T-cell (primary cell): Measurements from ENCODE around the gene EPG5. TPM values are rescaled to one million over a fixed set of nuclear protein-coding genes. Genes with fewer than 3 reads are reported as not detected.

Source experiments
- ATAC-seq, 4 experiments: fragments of 200-7000 bp in 3 of 4; fragments of 150-1000 bp in 1 of 4; cut with Tn5 transposase; replicated peaks in 1 of 4; 1 replicate in 3 of 4; 2 replicates in 1 of 4; pipeline ENCODE4 v1.10.0; 2021; ENCODE audit warnings: moderate library complexity in 3 of 4, mild to moderate bottlenecking in 2 of 4, moderate number of reproducible peaks in 1 of 4
- CTCF ChIA-PET, 2 donors: fragments of 300-600 bp; sonication (Branson Sonifier 250); formaldehyde crosslinking; loops; one replicate each; lab custom pipeline; 2022; ENCODE audit warnings: antibody characterized with exemption in 2 of 2; lab: Charles Lee
- POLR2A ChIA-PET, 2 donors: fragments of 300-600 bp; sonication (Branson Sonifier 250); formaldehyde crosslinking; loops; one replicate each; lab custom pipeline; 2022; ENCODE audit warnings: antibody characterized with exemption in 2 of 2; lab: Charles Lee
- DNase-seq, 35 experiments: peaks; one replicate each; pipeline versions ENCODE4 v3.0.0 to v3.0.0-alpha.2; 2013 to 2023
- H3K27ac ChIP-seq: one replicate; pipeline ENCODE4 v1.5.1; 2013; ENCODE audit warnings: low read length
- H3K27me3 ChIP-seq, 2 experiments: replicated peaks in 1 of 2; 1 replicate in 1 of 2; 2 replicates in 1 of 2; pipeline versions ENCODE4 v1.6.1 to v1.7.0; 2013; ENCODE audit warnings: low read length in 1 of 2, mixed read lengths in 1 of 2; ENCODE audit not compliant: control insufficient read depth in 2 of 2, insufficient read depth in 2 of 2; ENCODE audit errors: extremely low read depth in 1 of 2
- H3K36me3 ChIP-seq, 2 donors: 1 replicate in 1 of 2; 2 replicates in 1 of 2; pipeline versions ENCODE4 v1.6.1 to v1.7.0; 2013; ENCODE audit warnings: low read length in 1 of 2; ENCODE audit not compliant: control insufficient read depth in 2 of 2, insufficient read depth in 1 of 2; ENCODE audit errors: extremely low read depth in 1 of 2
- H3K4me1 ChIP-seq, 2 experiments: 1 replicate in 1 of 2; 2 replicates in 1 of 2; pipeline versions ENCODE4 v1.6.1 to v1.7.0; 2013; ENCODE audit warnings: low read length in 2 of 2, mixed read lengths in 1 of 2; ENCODE audit not compliant: insufficient read depth in 2 of 2, control insufficient read depth in 1 of 2; ENCODE audit errors: extremely low read depth in 1 of 2
- H3K4me3 ChIP-seq, 2 donors: 1 replicate in 1 of 2; 2 replicates in 1 of 2; pipeline versions ENCODE4 v1.5.1 to v1.7.0; 2013; ENCODE audit warnings: mild to moderate bottlenecking in 2 of 2, low read length in 1 of 2, moderate library complexity in 1 of 2; ENCODE audit not compliant: control insufficient read depth in 1 of 2; ENCODE audit errors: extremely low read depth in 1 of 2
- H3K9me3 ChIP-seq: 2 replicates; pipeline ENCODE4 v1.7.0; 2013
- H3K27ac Mint-ChIP-seq, 2 donors: one replicate each; pipeline ENCODE4 v1.8.0; 2020 to 2021; ENCODE audit warnings: mild to moderate bottlenecking in 2 of 2, mixed read lengths in 2 of 2
- H3K27me3 Mint-ChIP-seq, 2 donors: one replicate each; pipeline ENCODE4 v1.8.0; 2021 to 2022; ENCODE audit warnings: mixed read lengths in 2 of 2
- H3K36me3 Mint-ChIP-seq: one replicate; pipeline ENCODE4 v1.8.0; 2021; ENCODE audit warnings: mixed read lengths
- H3K4me1 Mint-ChIP-seq, 3 donors: one replicate each; pipeline ENCODE4 v1.8.0; 2020 to 2022; ENCODE audit warnings: mixed read lengths in 3 of 3, mild to moderate bottlenecking in 1 of 3
- H3K4me3 Mint-ChIP-seq, 3 donors: one replicate each; pipeline ENCODE4 v1.8.0; 2020 to 2022; ENCODE audit warnings: mild to moderate bottlenecking in 3 of 3, mixed read lengths in 3 of 3, moderate library complexity in 3 of 3
- H3K9me3 Mint-ChIP-seq, 3 donors: one replicate each; pipeline ENCODE4 v1.8.0; 2020 to 2022; ENCODE audit warnings: mixed read lengths in 3 of 3
- WGBS: methylation state at CpG from one replicate; pipeline ENCODE4 v1.1.5; 2013; ENCODE audit warnings: missing lambda C conversion rate; ENCODE audit not compliant: insufficient coverage; 5-methylcytosine and 5-hydroxymethylcytosine counted together
- total RNA-seq, 35 experiments: library from RNA in 6 of 35; stranded (reverse) in 6 of 35; fragments of 120-200 nt in 1 of 35; gene quantifications; one replicate each; pipeline versions ENCODE4 v1.2.1 to v1.2.4 and lab custom pipeline; 2013 to 2026

Gene EPG5
- total RNA-seq, 5 donors from 2014 or later (not counting 1 experiment from before 2014, with no cell fraction given): 39.2 to 54.4 (median 42.6) TPM

- H3K9me3 Mint-ChIP-seq: no peaks in the 10 kb centered on the region
- ChIA-PET CTCF (interaction anchor here in 1 of 2 donors (0.7 kb wide), 1 partner anchor 236 kb away, joined by 3 read pairs; no protein-coding TSS in a partner anchor), POLR2A (no interaction called here)
- H3K36me3 Mint-ChIP-seq: peaks cover 91% of the 10 kb centered on the region
- no peaks in the 10 kb centered on the region for H3K9me3 ChIP-seq
- H3K27me3 ChIP-seq: no peaks in the 10 kb centered on the region
- H3K4me1 Mint-ChIP-seq: no peaks in the 10 kb centered on the region
- no peaks in the 10 kb centered on the region for H3K4me1 ChIP-seq
- peaks cover 7 to 77% of the 10 kb centered on the region in 2 donors for H3K36me3 ChIP-seq
- H3K27ac ChIP-seq: no peak overlapping the region
- DNase-seq (no peak), ATAC-seq (no peak)
- 100% methylated on average over 2 of the region's 4 CpGs for WGBS
- no peak overlapping the region for H3K4me3 Mint-ChIP-seq
- no peak overlapping the region for H3K27ac Mint-ChIP-seq
- no peak overlapping the region for H3K4me3 ChIP-seq
- no peaks in the 10 kb centered on the region for H3K27me3 Mint-ChIP-seq
Observed at GRCh38 chr18:45860492-45860891, 106.6 kb downstream of the EPG5 start.

- CTCF ChIA-PET: interaction anchor here in 1 of 2 donors (0.5 to 0.6 kb wide), 2 partner anchors 169 to 1898 kb away, joined by 3 read pairs; no protein-coding TSS in a partner anchor
- peaks cover 9 to 76% of the 10 kb centered on the region in 2 donors for H3K36me3 ChIP-seq
Observed at GRCh38 chr18:45859334-45859733, 107.8 kb downstream of the EPG5 start.

GRCh38 chr18:45856531-45856930, 110.6 kb downstream of the EPG5 start:
- ChIA-PET CTCF (interaction anchor here (0.6 to 1.0 kb wide), 2 partner anchors 9 to 27 kb away, joined by 5 read pairs; no protein-coding TSS in a partner anchor), POLR2A (interaction anchor here in 1 of 2 donors (0.5 kb wide), 1 partner anchor 142 kb away, joined by 3 read pairs; no protein-coding TSS in a partner anchor)
- peaks cover 12 to 85% of the 10 kb centered on the region in 2 donors for H3K36me3 ChIP-seq

More at GRCh38 chr18:45859334-45859733, 107.8 kb downstream of the EPG5 start:
- H3K27me3 ChIP-seq: no peaks in the 10 kb centered on the region
- H3K9me3 Mint-ChIP-seq: no peaks in the 10 kb centered on the region
- no peaks in the 10 kb centered on the region for H3K4me1 Mint-ChIP-seq
- no peak overlapping the region for H3K27ac Mint-ChIP-seq
- ATAC-seq (no peak), DNase-seq (no peak)
- no peaks in the 10 kb centered on the region for H3K4me1 ChIP-seq
- H3K4me3 Mint-ChIP-seq: no peak overlapping the region
- peaks cover 88% of the 10 kb centered on the region for H3K36me3 Mint-ChIP-seq
- WGBS: no CpG with 5 or more reads among the region's 3 CpGs
- H3K27ac ChIP-seq: no peak overlapping the region
- POLR2A ChIA-PET: no interaction called here
- no peaks in the 10 kb centered on the region for H3K27me3 Mint-ChIP-seq
- H3K9me3 ChIP-seq: no peaks in the 10 kb centered on the region
- no peak overlapping the region for H3K4me3 ChIP-seq

GRCh38 chr18:45854036-45854586, 113.0 kb downstream of the EPG5 start:
- H3K9me3 Mint-ChIP-seq: no peaks in the 10 kb centered on the region
- H3K27me3 Mint-ChIP-seq: no peaks in the 10 kb centered on the region
- ATAC-seq (no peak), DNase-seq (no peak)
- no peak overlapping the region for H3K4me3 Mint-ChIP-seq
- H3K27ac Mint-ChIP-seq: no peak overlapping the region
- peaks cover 85% of the 10 kb centered on the region for H3K36me3 Mint-ChIP-seq
- H3K4me1 Mint-ChIP-seq: no peaks in the 10 kb centered on the region
- no peaks in the 10 kb centered on the region for H3K9me3 ChIP-seq
- H3K36me3 ChIP-seq: peaks cover 10 to 82% of the 10 kb centered on the region in 2 donors
- H3K4me3 ChIP-seq: no peak overlapping the region
- CTCF ChIA-PET: interaction anchor here (0.9 to 1.2 kb wide), 2 partner anchors 26 to 132 kb away, joined by 3 read pairs; no protein-coding TSS in a partner anchor
- no peak overlapping the region for H3K27ac ChIP-seq
- H3K27me3 ChIP-seq: no peaks in the 10 kb centered on the region
- no CpG with 5 or more reads among the region's 2 CpGs for WGBS
- no peaks in the 10 kb centered on the region for H3K4me1 ChIP-seq
- POLR2A ChIA-PET: no interaction called here

More at GRCh38 chr18:45856531-45856930, 110.6 kb downstream of the EPG5 start:
- Histone ChIP-seq H3K9me3 (no peaks in the 10 kb centered on the region), H3K4me3 (no peak overlapping the region), H3K27me3 (no peaks in the 10 kb centered on the region), H3K27ac (no peak overlapping the region), H3K4me1 (no peaks in the 10 kb centered on the region)
- Mint-ChIP-seq H3K36me3 (peaks cover 90% of the 10 kb centered on the region), H3K4me1 (no peaks in the 10 kb centered on the region), H3K27ac (no peak overlapping the region), H3K4me3 (no peak overlapping the region), H3K9me3 (no peaks in the 10 kb centered on the region), H3K27me3 (no peaks in the 10 kb centered on the region)
- WGBS: no CpG with 5 or more reads among the region's 4 CpGs
- no peak for DNase-seq
- no peak for ATAC-seq

GRCh38 chr18:45852631-45853030, 114.5 kb downstream of the EPG5 start:
- Histone ChIP-seq H3K27me3 (no peaks in the 10 kb centered on the region), H3K4me3 (no peak overlapping the region), H3K36me3 (peaks cover 12 to 67% of the 10 kb centered on the region in 2 donors), H3K27ac (no peak overlapping the region), H3K9me3 (no peaks in the 10 kb centered on the region), H3K4me1 (no peaks in the 10 kb centered on the region)
- ChIA-PET POLR2A (no interaction called here), CTCF (no interaction called here)
- DNase-seq (no peak), ATAC-seq (no peak)
- Mint-ChIP-seq H3K4me3 (no peak overlapping the region), H3K36me3 (peaks cover 72% of the 10 kb centered on the region), H3K9me3 (no peaks in the 10 kb centered on the region), H3K27me3 (no peaks in the 10 kb centered on the region), H3K4me1 (no peaks in the 10 kb centered on the region), H3K27ac (peak overlapping the region in 1 of 2 donors; percentile 45)
- WGBS: 100% methylated on average over 3 of the region's 5 CpGs

GRCh38 chr18:45851161-45851925, 115.8 kb downstream of the EPG5 start:
- CTCF ChIA-PET: interaction anchor here in 1 of 2 donors (0.5 kb wide), 1 partner anchor 120 kb away, joined by 10 read pairs; no protein-coding TSS in a partner anchor
- POLR2A ChIA-PET: no interaction called here
- no peaks in the 10 kb centered on the region for H3K4me1 Mint-ChIP-seq
- H3K4me3 ChIP-seq: no peak overlapping the region
- H3K27me3 Mint-ChIP-seq: no peaks in the 10 kb centered on the region
- H3K36me3 Mint-ChIP-seq: peaks cover 63% of the 10 kb centered on the region
- no peak overlapping the region for H3K27ac ChIP-seq
- H3K4me3 Mint-ChIP-seq: no peak overlapping the region
- DNase-seq: no peak
- H3K9me3 ChIP-seq: no peaks in the 10 kb centered on the region
- WGBS: 88% methylated on average over 6 of the region's 10 CpGs
- H3K4me1 ChIP-seq: no peaks in the 10 kb centered on the region
- ATAC-seq: no peak
- H3K9me3 Mint-ChIP-seq: no peaks in the 10 kb centered on the region
- H3K27me3 ChIP-seq: no peaks in the 10 kb centered on the region
- H3K36me3 ChIP-seq: peaks cover 12 to 60% of the 10 kb centered on the region in 2 donors
- no peak overlapping the region for H3K27ac Mint-ChIP-seq
